ENCODE measurements around the gene KRTAP5-4.

GRCh38 chr11:1650034-1650917, 28.3 kb upstream of the KRTAP5-4 start:
- TF ChIP-seq, protein P1, sequence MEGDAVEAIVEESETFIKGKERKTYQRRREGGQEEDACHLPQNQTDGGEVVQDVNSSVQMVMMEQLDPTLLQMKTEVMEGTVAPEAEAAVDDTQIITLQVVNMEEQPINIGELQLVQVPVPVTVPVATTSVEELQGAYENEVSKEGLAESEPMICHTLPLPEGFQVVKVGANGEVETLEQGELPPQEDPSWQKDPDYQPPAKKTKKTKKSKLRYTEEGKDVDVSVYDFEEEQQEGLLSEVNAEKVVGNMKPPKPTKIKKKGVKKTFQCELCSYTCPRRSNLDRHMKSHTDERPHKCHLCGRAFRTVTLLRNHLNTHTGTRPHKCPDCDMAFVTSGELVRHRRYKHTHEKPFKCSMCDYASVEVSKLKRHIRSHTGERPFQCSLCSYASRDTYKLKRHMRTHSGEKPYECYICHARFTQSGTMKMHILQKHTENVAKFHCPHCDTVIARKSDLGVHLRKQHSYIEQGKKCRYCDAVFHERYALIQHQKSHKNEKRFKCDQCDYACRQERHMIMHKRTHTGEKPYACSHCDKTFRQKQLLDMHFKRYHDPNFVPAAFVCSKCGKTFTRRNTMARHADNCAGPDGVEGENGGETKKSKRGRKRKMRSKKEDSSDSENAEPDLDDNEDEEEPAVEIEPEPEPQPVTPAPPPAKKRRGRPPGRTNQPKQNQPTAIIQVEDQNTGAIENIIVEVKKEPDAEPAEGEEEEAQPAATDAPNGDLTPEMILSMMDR (IDR thresholded peaks at IDR 0.05) = no peak
- TF ChIP-seq POLR2A (IDR thresholded peaks at IDR 0.05) = no peak
